ENCODE results near the gene ARF3. TPM values are rescaled to one million over a fixed set of nuclear protein-coding genes. Genes with fewer than 3 reads are reported as not detected.

ARF3 gene
- total and polyA plus RNA-seq, 2 of the 13 experiments (the other 11 are each of a cell fraction or from before 2014, with no cell fraction given): 53.8 to 57.9 TPM

DNA sequence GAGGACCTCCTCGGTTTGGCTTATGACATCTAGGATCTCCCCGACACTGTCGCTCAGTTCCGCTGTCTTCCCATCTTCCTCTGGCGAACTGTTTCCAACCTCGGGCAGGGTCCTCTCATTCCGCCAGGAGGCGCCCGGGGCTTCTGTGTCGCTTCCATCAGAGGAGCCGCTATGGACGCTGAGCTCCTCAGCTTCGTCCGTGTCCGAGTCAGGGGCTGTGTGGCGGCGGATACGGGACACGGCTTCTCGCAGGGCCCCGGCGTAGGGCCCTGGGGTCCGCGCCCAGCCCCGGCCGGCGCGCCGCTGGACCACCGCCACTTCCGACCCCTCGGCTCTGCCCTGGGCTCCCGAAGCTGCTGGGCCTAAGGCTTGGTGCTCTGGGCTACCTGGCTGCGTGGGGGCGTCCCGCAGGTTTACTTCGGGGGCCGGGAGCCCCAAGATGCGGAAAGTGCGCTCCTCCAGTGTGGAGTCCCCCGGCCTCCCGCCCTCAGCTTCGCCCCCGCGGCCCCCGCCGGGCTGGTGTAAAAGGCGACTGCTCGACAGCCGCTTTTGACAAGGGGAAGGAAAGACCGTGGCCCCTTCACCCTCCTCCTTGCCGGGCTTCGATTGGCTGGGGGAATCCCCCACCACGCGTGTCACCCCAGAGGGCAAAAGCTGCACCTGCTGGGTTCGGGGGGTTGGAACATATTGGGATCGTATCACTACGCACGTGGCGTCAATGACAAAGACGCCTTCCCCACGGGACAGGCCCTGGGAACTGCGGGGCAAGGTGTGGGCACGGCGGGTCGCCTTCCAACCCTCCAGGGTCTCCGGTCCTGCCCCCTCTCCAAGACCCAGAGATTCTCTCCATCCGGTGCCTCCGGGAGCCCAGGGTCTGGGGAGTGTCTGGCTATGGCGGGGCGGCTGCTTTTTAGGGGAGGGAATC, 39.8 kb upstream of the ARF3 start:
- no peaks in the 10 kb centered on the region for H3K79me2 ChIP-seq (ENCODE audit: insufficient read depth, low read length)
- no TSS peak for BruUV-seq (replicated peaks)
- FAIRE-seq (peak; percentile 72), ATAC-seq (peak; percentile 65), DNase-seq (ENCODE audit: low spot score) (peak; percentile 65)
- CTCF ChIA-PET (ENCODE audit: low intra/inter-chr PET ratio, low total read pairs): interaction anchor here (1.1 to 3.7 kb wide), 5 partner anchors 9 to 22 kb away, joined by 3 to 15 read pairs (median 4); partner anchors contain the start of genes PRKAG1 and WNT1
- no peak overlapping the region for H2AFZ ChIP-seq (ENCODE audit: low read length)
- intact Hi-C loops (cut with micrococcal nuclease; ENCODE audit: unreplicated experiment): loop anchor here (1.0 to 5.0 kb wide), 2 partner anchors 21 to 570 kb away; partner anchors contain the start of genes MCRS1 and PRKAG1
- WGBS (ENCODE audit: low lambda C conversion rate): 15% methylated on average over 13 of the region's 71 CpGs
- peaks cover 2 to 5% of the 10 kb centered on the region in 2 experiments; a peak in 3 of 5 replicates for H3K36me3 ChIP-seq (replicated peaks in 1 of 2; ENCODE audit: control insufficient read depth in 1 of 2, insufficient read depth in 2 of 2, low read length in 2 of 2)
- H3K4me1 ChIP-seq (ENCODE audit: insufficient read depth, low read length): peaks cover 63% of the 10 kb centered on the region
- H4K20me1 ChIP-seq (ENCODE audit: insufficient read depth, low read length): no peaks in the 10 kb centered on the region; the same call in 1 of the 2 replicates
- peak overlapping the region; percentile 58 to 75 (median 66) for H3K4me3 ChIP-seq (replicated peaks in 1 of 3; ENCODE audit: insufficient read depth in 1 of 3, low read depth in 2 of 3, low read length in 3 of 3)
- peak overlapping the region; percentile 31; the same call in 1 of the 2 replicates for H3K9ac ChIP-seq (ENCODE audit: insufficient read depth, low read depth, low read length)
- no peak overlapping the region for H3K27ac ChIP-seq (ENCODE audit: extremely low read length, insufficient read depth, low read length)
- H3K4me2 ChIP-seq (ENCODE audit: low read depth, low read length): peak overlapping the region; percentile 88
- POLR2A ChIA-PET: interaction anchor here (1.0 to 3.3 kb wide), 8 partner anchors 9 to 134 kb away, joined by 3 to 13 read pairs (median 6); partner anchors contain the start of genes PRKAG1, RND1 and TUBA1B
- H3K27me3 ChIP-seq (ENCODE audit: control insufficient read depth in 1 of 2, insufficient read depth in 2 of 2, low read length in 2 of 2): peaks cover 10 to 44% of the 10 kb centered on the region in 2 experiments; a peak in 4 of 5 replicates
- no peaks in the 10 kb centered on the region for H3K9me3 ChIP-seq (ENCODE audit: low read length)
- in situ Hi-C loops (cut with HindIII; ENCODE audit: extremely low pct_ligation_motif_present, low pct_unique_long_range_greater_than_20kb): no loop called here
- TF ChIP-seq ARID2 (CRISPR knock-in tag; IDR thresholded peaks at IDR 0.05; ENCODE audit: borderline replicate concordance): 0 out of 2 replicates have a peak, but pooled peaks have one; percentile 60
- TF ChIP-seq, protein P1, sequence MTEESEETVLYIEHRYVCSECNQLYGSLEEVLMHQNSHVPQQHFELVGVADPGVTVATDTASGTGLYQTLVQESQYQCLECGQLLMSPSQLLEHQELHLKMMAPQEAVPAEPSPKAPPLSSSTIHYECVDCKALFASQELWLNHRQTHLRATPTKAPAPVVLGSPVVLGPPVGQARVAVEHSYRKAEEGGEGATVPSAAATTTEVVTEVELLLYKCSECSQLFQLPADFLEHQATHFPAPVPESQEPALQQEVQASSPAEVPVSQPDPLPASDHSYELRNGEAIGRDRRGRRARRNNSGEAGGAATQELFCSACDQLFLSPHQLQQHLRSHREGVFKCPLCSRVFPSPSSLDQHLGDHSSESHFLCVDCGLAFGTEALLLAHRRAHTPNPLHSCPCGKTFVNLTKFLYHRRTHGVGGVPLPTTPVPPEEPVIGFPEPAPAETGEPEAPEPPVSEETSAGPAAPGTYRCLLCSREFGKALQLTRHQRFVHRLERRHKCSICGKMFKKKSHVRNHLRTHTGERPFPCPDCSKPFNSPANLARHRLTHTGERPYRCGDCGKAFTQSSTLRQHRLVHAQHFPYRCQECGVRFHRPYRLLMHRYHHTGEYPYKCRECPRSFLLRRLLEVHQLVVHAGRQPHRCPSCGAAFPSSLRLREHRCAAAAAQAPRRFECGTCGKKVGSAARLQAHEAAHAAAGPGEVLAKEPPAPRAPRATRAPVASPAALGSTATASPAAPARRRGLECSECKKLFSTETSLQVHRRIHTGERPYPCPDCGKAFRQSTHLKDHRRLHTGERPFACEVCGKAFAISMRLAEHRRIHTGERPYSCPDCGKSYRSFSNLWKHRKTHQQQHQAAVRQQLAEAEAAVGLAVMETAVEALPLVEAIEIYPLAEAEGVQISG (CRISPR knock-in tag; IDR thresholded peaks at IDR 0.05): no peak
- no peak for TF ChIP-seq ZBTB7B (CRISPR knock-in tag; IDR thresholded peaks at IDR 0.05)
- TF ChIP-seq ARID4A (CRISPR knock-in tag; IDR thresholded peaks at IDR 0.05; ENCODE audit: borderline replicate concordance): peak; percentile 50; the same call in 1 of the 2 replicates
- no peak for TF ChIP-seq EZH2 (conservative IDR thresholded peaks at IDR 0.05; ENCODE audit: low read depth, low read length)
- TF ChIP-seq GATAD2A (CRISPR knock-in tag; IDR thresholded peaks at IDR 0.05): peak; percentile 25; the same call in 1 of the 2 replicates
- TF ChIP-seq HHEX (CRISPR knock-in tag; IDR thresholded peaks at IDR 0.05): no peak
- 0 out of 2 replicates have a peak, but pooled peaks have one; percentile 17 for TF ChIP-seq ZNF451 (CRISPR knock-in tag; IDR thresholded peaks at IDR 0.05)
- no peak for TF ChIP-seq ZNF577 (CRISPR knock-in tag; IDR thresholded peaks at IDR 0.05; ENCODE audit: borderline replicate concordance, low read depth)
- no peak for TF ChIP-seq PREB (CRISPR knock-in tag; IDR thresholded peaks at IDR 0.05)
- peak; percentile 81; the same call in 1 of the 2 replicates for TF ChIP-seq ZNF777 (CRISPR knock-in tag; IDR thresholded peaks at IDR 0.05)
- TF ChIP-seq IRX3 (CRISPR knock-in tag; IDR thresholded peaks at IDR 0.05; ENCODE audit: borderline replicate concordance, low read depth): no peak
- TF ChIP-seq SAP130 (CRISPR knock-in tag; IDR thresholded peaks at IDR 0.05; ENCODE audit: low read depth): peak; percentile 39; the same call in 1 of the 2 replicates

Measured in HepG2 (cell line).